BLaER1 treated with 17β-estradiol and CSF1 and Interleukin-3, amounts not matched to agents 10 nM and 100 nM (cell line): Measurements from ENCODE around the gene BTBD18.

Experiments used
- H3K27ac ChIP-seq, 11 experiments: shearing (Covaris generic); formaldehyde crosslinking; 2 replicates each; pipeline ENCODE4 v1.8.1; 2022
- H3K27me3 ChIP-seq, 11 experiments: shearing (Covaris generic); formaldehyde crosslinking; 2 replicates each; pipeline ENCODE4 v1.8.1; 2022
- H3K36me3 ChIP-seq, 11 experiments: shearing (Covaris generic); formaldehyde crosslinking; 2 replicates each; pipeline ENCODE4 v1.8.1; 2022
- H3K4me1 ChIP-seq, 10 experiments: shearing (Covaris generic); formaldehyde crosslinking; 2 replicates each; pipeline ENCODE4 v1.8.1; 2022
- H3K4me2 ChIP-seq, 11 experiments: shearing (Covaris generic); formaldehyde crosslinking; 2 replicates each; pipeline ENCODE4 v1.8.1; 2022
- H3K4me3 ChIP-seq, 10 experiments: shearing (Covaris generic); formaldehyde crosslinking; 2 replicates each; pipeline ENCODE4 v1.8.1; 2022
- H3K9ac ChIP-seq, 11 experiments: shearing (Covaris generic); formaldehyde crosslinking; 2 replicates each; pipeline ENCODE4 v1.8.1; 2022
- H3K9me3 ChIP-seq, 11 experiments: shearing (Covaris generic); formaldehyde crosslinking; replicated peaks in 1 of 11; 2 replicates each; pipeline ENCODE4 v1.8.1; 2022
- H4K20me1 ChIP-seq, 11 experiments: shearing (Covaris generic); formaldehyde crosslinking; 2 replicates each; pipeline ENCODE4 v1.8.1; 2022
- Cebpa-rat ChIP-seq, 11 experiments: shearing (Covaris generic); IDR thresholded peaks; 2 replicates each; pipeline ENCODE4 v1.8.1; 2022

The BTBD18 gene

GRCh38 chr11:57778318-57779037 lies 26.9 kb upstream of the BTBD18 start:
- Histone ChIP-seq H3K27me3 (no peaks in the 10 kb centered on the region), H3K27ac (peak overlapping the region in 9 of 11 experiments; percentile 0 to 66 (median 50); a peak in 16 of 22 replicates), H3K9ac (peak overlapping the region; percentile 14 to 49 (median 31); a peak in 17 of 22 replicates), H3K4me2 (peak overlapping the region; percentile 65 to 89 (median 80)), H3K4me1 (peaks cover 46 to 85% (median 51%) of the 10 kb centered on the region in 10 experiments), H3K9me3 (no peaks in the 10 kb centered on the region), H3K36me3 (no peaks in the 10 kb centered on the region), H4K20me1 (peaks cover 0 to 25% (median 0%) of the 10 kb centered on the region in 11 experiments; a peak in 3 of 22 replicates), H3K4me3 (0 out of 20 replicates have a peak overlapping the region, but pooled peaks of 1 of the 10 experiments have one; percentile 0)
- no peak for TF ChIP-seq Cebpa-rat (IDR thresholded peaks at IDR 0.05)

GRCh38 chr11:57777969-57778317 lies 26.3 kb upstream of the BTBD18 start:
- Histone ChIP-seq H3K4me1 (peaks cover 46 to 82% (median 51%) of the 10 kb centered on the region in 10 experiments), H3K27me3 (no peaks in the 10 kb centered on the region), H3K27ac (peak overlapping the region in 8 of 11 experiments; percentile 11 to 66 (median 52); a peak in 15 of 22 replicates), H4K20me1 (peaks cover 0 to 25% (median 0%) of the 10 kb centered on the region in 11 experiments; a peak in 3 of 22 replicates), H3K9me3 (no peaks in the 10 kb centered on the region), H3K4me3 (no peak overlapping the region), H3K9ac (peak overlapping the region in 8 of 11 experiments; percentile 14 to 49 (median 35); a peak in 10 of 22 replicates), H3K4me2 (peak overlapping the region; percentile 65 to 89 (median 80)), H3K36me3 (no peaks in the 10 kb centered on the region)
- no peak for TF ChIP-seq Cebpa-rat (IDR thresholded peaks at IDR 0.05)

- Histone ChIP-seq H3K27ac (peak overlapping the region in 5 of 11 experiments; percentile 16 to 57 (median 42); a peak in 4 of 22 replicates), H3K4me1 (peaks cover 46 to 81% (median 51%) of the 10 kb centered on the region in 10 experiments), H3K4me3 (peak overlapping the region in 3 of 10 experiments; percentile 32 to 43 (median 35); a peak in 1 of 20 replicates), H3K9me3 (no peaks in the 10 kb centered on the region), H3K9ac (0 out of 22 replicates have a peak overlapping the region, but pooled peaks of 4 of the 11 experiments have one; percentile 0 to 14 (median 7)), H4K20me1 (peaks cover 0 to 25% (median 0%) of the 10 kb centered on the region in 11 experiments; a peak in 3 of 22 replicates), H3K36me3 (no peaks in the 10 kb centered on the region), H3K4me2 (peak overlapping the region; percentile 65 to 89 (median 80)), H3K27me3 (no peaks in the 10 kb centered on the region)
- no peak for TF ChIP-seq Cebpa-rat (IDR thresholded peaks at IDR 0.05)
Observed at GRCh38 chr11:57776577-57777210, 25.1 kb upstream of the BTBD18 start.

- Histone ChIP-seq H3K27ac (peak overlapping the region in 10 of 11 experiments; percentile 16 to 57 (median 43); a peak in 18 of 22 replicates), H3K4me3 (peak overlapping the region in 8 of 10 experiments; percentile 2 to 43 (median 33); a peak in 11 of 20 replicates), H4K20me1 (peaks cover 0 to 25% (median 0%) of the 10 kb centered on the region in 11 experiments; a peak in 3 of 22 replicates), H3K27me3 (no peaks in the 10 kb centered on the region), H3K4me1 (peaks cover 46 to 82% (median 49%) of the 10 kb centered on the region in 10 experiments), H3K9ac (peak overlapping the region in 8 of 11 experiments; percentile 0 to 54 (median 8); a peak in 6 of 22 replicates), H3K9me3 (no peaks in the 10 kb centered on the region), H3K36me3 (no peaks in the 10 kb centered on the region), H3K4me2 (peak overlapping the region; percentile 65 to 89 (median 80))
- TF ChIP-seq Cebpa-rat (IDR thresholded peaks at IDR 0.05): no peak
Observed at GRCh38 chr11:57776031-57776521, 24.5 kb upstream of the BTBD18 start.

GRCh38 chr11:57775491-57775890 lies 23.9 kb upstream of the BTBD18 start:
- H3K4me3 ChIP-seq: peak overlapping the region in 7 of 10 experiments; percentile 20 to 43 (median 34); a peak in 9 of 20 replicates
- no peaks in the 10 kb centered on the region for H3K36me3 ChIP-seq
- peaks cover 46 to 88% (median 52%) of the 10 kb centered on the region in 10 experiments for H3K4me1 ChIP-seq
- H4K20me1 ChIP-seq: peaks cover 0 to 25% (median 0%) of the 10 kb centered on the region in 11 experiments; a peak in 3 of 22 replicates
- peak overlapping the region; percentile 65 to 89 (median 80) for H3K4me2 ChIP-seq
- no peaks in the 10 kb centered on the region for H3K9me3 ChIP-seq
- peak overlapping the region in 7 of 11 experiments; percentile 0 to 54 (median 11); a peak in 4 of 22 replicates for H3K9ac ChIP-seq
- peak overlapping the region in 10 of 11 experiments; percentile 16 to 57 (median 43); a peak in 18 of 22 replicates for H3K27ac ChIP-seq
- no peaks in the 10 kb centered on the region for H3K27me3 ChIP-seq
- no peak for TF ChIP-seq Cebpa-rat (IDR thresholded peaks at IDR 0.05)

- Histone ChIP-seq H3K27ac (no peak overlapping the region), H3K4me2 (no peak overlapping the region), H3K9ac (no peak overlapping the region), H3K4me3 (no peak overlapping the region), H3K4me1 (peaks cover 29 to 76% (median 33%) of the 10 kb centered on the region in 10 experiments), H3K36me3 (no peaks in the 10 kb centered on the region), H3K27me3 (no peaks in the 10 kb centered on the region), H3K9me3 (no peaks in the 10 kb centered on the region), H4K20me1 (peaks cover 0 to 12% (median 0%) of the 10 kb centered on the region in 11 experiments; a peak in 2 of 22 replicates)
- TF ChIP-seq Cebpa-rat (IDR thresholded peaks at IDR 0.05): no peak
Observed at GRCh38 chr11:57773026-57773598, 21.5 kb upstream of the BTBD18 start.

GRCh38 chr11:57772562-57772961 lies 20.9 kb upstream of the BTBD18 start:
- Histone ChIP-seq H3K4me2 (no peak overlapping the region), H3K4me3 (no peak overlapping the region), H3K27me3 (no peaks in the 10 kb centered on the region), H3K9ac (no peak overlapping the region), H3K27ac (no peak overlapping the region), H3K36me3 (no peaks in the 10 kb centered on the region), H3K4me1 (peaks cover 24 to 71% (median 27%) of the 10 kb centered on the region in 10 experiments), H4K20me1 (peaks cover 0 to 7% (median 0%) of the 10 kb centered on the region in 11 experiments; a peak in 2 of 22 replicates), H3K9me3 (no peaks in the 10 kb centered on the region)
- no peak for TF ChIP-seq Cebpa-rat (IDR thresholded peaks at IDR 0.05)

- peak overlapping the region in 1 of 11 experiments; percentile 6; a peak in 3 of 22 replicates for H3K4me2 ChIP-seq
- H4K20me1 ChIP-seq: peaks cover 0 to 11% (median 0%) of the 10 kb centered on the region in 11 experiments; a peak in 2 of 22 replicates
- no peak overlapping the region for H3K27ac ChIP-seq
Observed at GRCh38 chr11:57771365-57771764, 19.7 kb upstream of the BTBD18 start.

More at GRCh38 chr11:57771365-57771764, 19.7 kb upstream of the BTBD18 start:
- H3K4me1 ChIP-seq: peaks cover 12 to 59% (median 16%) of the 10 kb centered on the region in 10 experiments
- H3K27me3 ChIP-seq: no peaks in the 10 kb centered on the region
- no peak overlapping the region for H3K4me3 ChIP-seq
- TF ChIP-seq Cebpa-rat (IDR thresholded peaks at IDR 0.05): no peak
- no peak overlapping the region for H3K9ac ChIP-seq
- H3K36me3 ChIP-seq: no peaks in the 10 kb centered on the region
- H3K9me3 ChIP-seq: no peaks in the 10 kb centered on the region
